ENCODE measurements around the gene METTL17.
"Not testable (repeated sequence)": the region's sequence is repeated elsewhere in the genome, so short reads cannot be mapped to it uniquely, and the experiment has no call there.

METTL17 gene
- long read RNA-seq, transcript METTL17-224 (14 exons, 1,529 nt), result minor isoform, 120 of 636 reads
- long read RNA-seq, transcript METTL17-221 (14 exons, 1,500 nt), result minor isoform, 20 of 636 reads
- long read RNA-seq, transcript METTL17-214 (4 exons, 572 nt), result minor isoform, 7 of 636 reads
- long read RNA-seq, transcript METTL17-201 (14 exons, 1,749 nt), result major isoform, 236 of 636 reads
- long read RNA-seq, partial matches to known transcripts, result 24 of 636 reads
- long read RNA-seq, other reads (novel, unspliced or antisense), result 213 of 636 reads

GRCh38 chr14:20989787-20990600 is at the start of gene METTL17:
Gene METTL17, plus strand, starts transcription at chr14:20989980. Its CDS starts 23 bp downstream, at chr14:20990003.
- Histone ChIP-seq H3K4me3 (replicated peaks; ENCODE audit: insufficient read depth, low read length) (peak within 1 kb of the TSS; percentile 90), H3K27me3 (ENCODE audit: insufficient read depth, poor library complexity, severe bottlenecking) (no peaks in the 10 kb centered on the region), H3K27ac (replicated peaks) (peak within 1 kb of the TSS; percentile 79)
- peak; percentile 38 to 97 for DNase-seq (ENCODE audit: low read depth in 1 of 2, low spot score in 1 of 2)
- TF ChIP-seq CTCF (IDR thresholded peaks at IDR 0.05; ENCODE audit: insufficient read depth, low read length), result peak; percentile 46
- TF ChIP-seq GABPA (IDR thresholded peaks at IDR 0.05; ENCODE audit: low read depth), result peak; percentile 97
- no peak for TF ChIP-seq SPI1 (IDR thresholded peaks at IDR 0.05; ENCODE audit: borderline replicate concordance, low read depth)
- TF ChIP-seq POLR2AphosphoS5 (IDR thresholded peaks at IDR 0.05; ENCODE audit: low read depth), result peak; percentile 88
- peak; percentile 28 for TF ChIP-seq REST (IDR thresholded peaks at IDR 0.05; ENCODE audit: insufficient replicate concordance, low read depth)

GRCh38 chr14:20945146-20945545 is 44.6 kb upstream of the METTL17 start:
- H3K27me3 ChIP-seq (ENCODE audit: insufficient read depth, poor library complexity, severe bottlenecking); H3K4me3 ChIP-seq (replicated peaks; ENCODE audit: insufficient read depth, low read length): not testable (repeated sequence)
- TF ChIP-seq SPI1 (IDR thresholded peaks at IDR 0.05; ENCODE audit: borderline replicate concordance, low read depth), result peak; percentile 88
- 0 out of 2 replicates have a peak, but pooled peaks have one; percentile 24 for TF ChIP-seq POLR2AphosphoS5 (IDR thresholded peaks at IDR 0.05; ENCODE audit: low read depth)
- H3K27ac ChIP-seq (replicated peaks), result peak overlapping the region; percentile 57
- DNase-seq (ENCODE audit: low read depth in 1 of 2, low spot score in 1 of 2), result peak in 1 of 2 experiments; percentile 85

GRCh38 chr14:20946707-20947106 is 43.1 kb upstream of the METTL17 start:
- H3K27ac ChIP-seq (replicated peaks); H3K27me3 ChIP-seq (ENCODE audit: insufficient read depth, poor library complexity, severe bottlenecking); H3K4me3 ChIP-seq (replicated peaks; ENCODE audit: insufficient read depth, low read length); DNase-seq (ENCODE audit: low read depth in 1 of 2, low spot score in 1 of 2): not testable (repeated sequence)

GRCh38 chr14:20954736-20955537 is 34.8 kb upstream of the METTL17 start, which contains the start of gene RNASE2:
Gene RNASE2, plus strand, starts transcription at chr14:20955487. Its CDS starts 285 bp downstream, at chr14:20955772.
- TF ChIP-seq REST (IDR thresholded peaks at IDR 0.05; ENCODE audit: insufficient replicate concordance, low read depth) (peak; percentile 11), POLR2AphosphoS5 (IDR thresholded peaks at IDR 0.05; ENCODE audit: low read depth) (peak; percentile 71; the same call in 1 of the 2 replicates), GABPA (IDR thresholded peaks at IDR 0.05; ENCODE audit: low read depth) (0 out of 2 replicates have a peak, but pooled peaks have one; percentile 8)
- H3K27me3 ChIP-seq (ENCODE audit: insufficient read depth, poor library complexity, severe bottlenecking), result not testable (repeated sequence)

More at GRCh38 chr14:20954736-20955537, 34.8 kb upstream of the METTL17 start, which contains the start of gene RNASE2:
- H3K4me3 ChIP-seq (replicated peaks; ENCODE audit: insufficient read depth, low read length), result peak within 1 kb of the TSS; percentile 43
- DNase-seq (ENCODE audit: low read depth in 1 of 2, low spot score in 1 of 2), result peak; percentile 78 to 93
- H3K27ac ChIP-seq (replicated peaks), result peak within 1 kb of the TSS; percentile 92
